T1000 (cell line): Measurements from ENCODE around the gene FKBP6.
"Not testable (repeated sequence)": the region's sequence is repeated elsewhere in the genome, so short reads cannot be mapped to it uniquely, and the experiment has no call there.

ENCODE experiments used
- DNase-seq: peaks from one replicate; lab custom pipeline; 2025; ENCODE audit warnings: mixed read lengths; lab: John Stamatoyannopoulos, UW

The FKBP6 gene

DNA sequence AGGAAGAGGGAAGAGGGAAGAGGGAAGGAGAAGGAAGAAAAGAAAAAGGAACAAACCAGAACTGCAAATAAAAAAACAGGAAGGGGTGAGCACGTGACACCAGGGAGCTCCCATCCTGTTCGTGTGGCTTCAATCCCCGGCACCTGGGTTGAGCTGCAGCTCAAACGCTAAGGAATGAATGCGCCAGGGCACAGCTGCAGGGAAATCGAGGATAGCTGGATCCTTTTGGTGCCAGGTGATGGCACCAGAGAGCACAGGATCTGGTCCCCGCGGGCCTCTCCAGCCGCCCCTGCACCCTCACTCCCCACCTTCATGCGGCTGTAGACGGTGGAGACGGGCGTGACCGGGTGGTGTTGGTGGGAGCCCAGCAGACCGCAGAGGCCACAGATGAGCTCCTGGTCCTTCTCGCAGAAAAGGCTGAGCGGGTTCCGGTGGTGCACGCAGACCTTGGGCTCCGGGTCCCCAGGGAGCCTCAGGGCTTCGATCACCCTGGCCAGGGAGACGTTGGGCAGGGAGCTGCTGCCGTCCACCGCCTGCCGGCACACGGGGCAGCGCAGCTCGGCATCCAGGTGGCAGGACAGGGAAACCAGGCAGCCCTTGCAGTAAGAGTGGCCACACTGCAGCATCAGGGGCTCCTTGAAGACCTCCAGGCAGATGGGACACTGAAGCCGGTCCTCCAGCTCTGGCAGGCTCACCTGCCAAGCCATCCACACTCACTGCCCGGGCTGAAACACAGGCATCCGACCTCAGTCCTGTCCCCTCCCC, 3.7 kb upstream of the FKBP6 start:
- not testable (repeated sequence) for DNase-seq

DNA sequence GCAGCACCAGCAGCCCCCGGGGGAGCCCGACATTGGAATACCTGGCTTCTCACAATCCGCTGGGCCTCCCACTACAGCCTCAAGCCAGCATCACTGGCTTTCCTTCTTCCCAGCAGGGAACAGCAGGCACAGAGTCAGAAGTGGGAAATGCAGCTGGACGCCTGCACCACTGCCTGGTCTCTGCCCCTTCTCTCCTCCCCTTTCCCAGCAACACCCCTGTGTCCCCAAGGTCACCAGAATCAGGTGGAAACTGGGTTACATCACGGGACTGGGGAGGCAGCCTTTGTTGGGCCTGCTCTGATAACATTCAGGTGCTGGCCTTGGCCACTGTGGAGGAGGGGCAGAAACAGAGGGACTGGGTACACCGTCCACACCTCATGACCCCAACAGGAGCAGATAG, 2.5 kb upstream of the FKBP6 start:
- DNase-seq = not testable (repeated sequence)

DNA sequence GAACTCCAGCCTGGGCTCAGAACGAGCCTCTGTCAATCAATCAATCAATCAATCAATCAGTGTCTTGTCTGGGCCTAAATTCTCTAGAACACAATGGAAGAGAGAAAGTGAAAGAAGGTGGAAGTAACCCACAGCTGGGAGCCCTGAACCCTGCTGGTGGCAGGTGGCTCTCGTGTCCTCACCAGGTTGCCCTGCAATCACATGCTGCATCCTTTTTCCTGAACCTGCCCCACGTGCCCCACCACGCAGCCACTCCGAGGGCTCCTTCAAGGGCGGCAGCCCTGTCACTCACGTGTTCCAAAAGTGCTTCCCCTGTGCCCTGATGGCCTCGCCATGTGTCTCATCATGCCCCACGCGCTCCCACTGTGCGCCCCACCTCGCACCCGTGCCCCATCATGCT, 512 bp upstream of the FKBP6 start:
- DNase-seq = not testable (repeated sequence)

DNA sequence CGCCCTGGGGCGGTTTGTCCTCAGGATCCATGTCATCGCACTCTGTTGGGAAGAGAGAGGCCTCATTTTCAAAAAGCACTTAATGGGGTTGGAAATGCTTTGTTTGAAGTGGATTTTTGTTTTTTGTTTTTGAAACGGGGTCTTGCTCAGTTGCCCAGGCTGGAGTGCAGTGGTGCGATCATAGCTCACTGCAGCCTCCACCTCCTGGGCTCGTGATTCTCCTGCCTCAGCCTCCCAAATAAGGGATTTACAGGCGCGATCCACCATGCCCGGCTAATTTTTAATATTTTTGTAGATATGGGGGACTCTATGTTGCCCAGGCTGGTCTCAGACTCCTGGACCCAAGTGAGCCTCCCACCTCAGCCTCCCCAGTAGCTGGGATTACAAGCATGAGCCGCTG, 735 bp downstream of the FKBP6 start:
- no peak for DNase-seq

DNA sequence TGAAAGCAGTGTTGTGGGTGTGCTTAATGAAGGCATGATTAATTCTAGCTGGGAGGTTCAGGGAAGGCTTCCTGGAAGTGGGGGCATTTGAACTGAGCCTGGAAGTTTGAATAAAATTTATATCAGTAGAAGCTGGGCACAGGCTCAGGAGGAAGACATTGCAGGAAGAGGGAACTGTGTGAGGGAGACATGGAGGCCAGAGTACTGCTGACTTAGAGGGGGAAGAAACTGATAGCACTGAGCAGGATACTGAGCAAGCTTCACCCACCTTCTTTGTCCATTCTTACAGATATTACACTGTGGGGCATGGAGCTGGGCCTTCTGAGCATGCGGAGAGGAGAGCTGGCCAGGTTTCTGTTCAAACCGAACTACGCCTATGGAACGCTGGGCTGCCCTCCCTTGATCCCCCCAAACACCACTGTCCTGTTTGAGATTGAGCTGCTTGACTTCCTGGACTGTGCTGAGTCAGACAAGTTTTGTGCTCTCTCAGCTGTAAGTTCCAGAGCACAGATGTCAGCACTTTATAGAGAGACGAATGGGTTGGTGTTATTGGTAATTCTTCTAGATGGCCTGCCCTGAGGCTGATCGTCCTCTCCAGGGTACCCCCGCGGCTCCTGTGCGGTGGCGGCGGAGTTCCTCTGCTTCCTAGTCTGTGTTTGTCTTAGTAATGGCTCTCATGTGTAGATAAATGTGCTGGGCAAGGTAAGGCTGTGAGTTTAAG, 2.1 kb downstream of the FKBP6 start:
- DNase-seq = no peak

DNA sequence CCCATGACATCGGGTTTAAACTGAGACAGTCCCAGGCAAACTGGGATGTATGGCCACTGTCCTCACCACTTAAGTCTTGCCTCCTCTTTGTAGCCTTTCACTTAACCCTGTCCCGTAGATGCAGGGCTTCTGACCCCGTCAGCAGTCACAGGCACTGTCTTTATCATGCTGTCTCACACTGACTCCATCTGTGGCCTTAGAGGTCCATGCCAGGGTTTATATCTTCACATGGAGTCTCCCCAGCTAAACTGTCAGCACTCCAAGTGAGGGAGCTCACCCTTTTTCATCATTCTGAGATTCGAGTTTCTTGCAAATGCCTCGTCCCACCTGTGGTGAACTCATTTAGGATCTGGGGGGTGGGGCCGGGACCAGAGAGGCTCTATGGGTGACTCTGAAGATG, 2.8 kb downstream of the FKBP6 start:
- DNase-seq = no peak

DNA sequence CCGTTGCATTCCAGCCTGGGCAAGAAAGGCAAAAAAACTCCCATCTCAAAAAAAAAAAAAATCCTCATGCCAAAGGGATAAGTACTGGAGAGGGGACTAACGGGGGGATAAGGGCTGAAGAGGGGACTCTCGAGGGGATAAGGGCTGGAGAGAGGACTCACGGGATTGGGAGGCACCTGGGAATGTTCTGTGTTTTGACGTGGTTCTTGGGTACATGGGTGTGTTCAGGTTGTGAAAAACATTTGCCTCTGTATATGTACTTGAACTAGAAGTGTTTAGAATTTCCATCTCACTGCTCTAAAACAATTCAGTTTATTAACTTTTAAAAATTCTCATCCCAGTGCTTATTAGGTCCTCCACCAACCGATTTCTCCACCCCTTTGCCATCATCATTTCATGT, 4.5 kb downstream of the FKBP6 start:
- DNase-seq = no peak

DNA sequence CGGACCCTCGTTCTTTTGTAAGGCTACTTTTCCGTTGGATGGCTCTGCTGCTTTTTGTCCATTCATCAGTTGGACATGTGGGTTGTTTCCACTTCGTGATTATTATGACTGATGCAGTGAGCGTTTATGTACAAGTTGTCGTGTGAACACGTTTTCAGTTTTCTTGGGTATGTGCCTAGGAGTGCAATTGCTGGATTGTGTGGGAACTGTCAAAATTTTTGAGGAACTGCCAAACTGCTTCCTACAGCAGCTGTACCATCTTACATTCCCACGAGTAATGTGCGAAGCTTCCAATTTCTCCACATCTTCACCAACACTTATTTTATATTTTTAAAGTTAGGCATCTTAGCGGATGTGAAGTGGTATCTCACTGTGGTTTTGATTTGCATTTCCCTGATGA, 10.4 kb downstream of the FKBP6 start:
- no peak for DNase-seq

DNA sequence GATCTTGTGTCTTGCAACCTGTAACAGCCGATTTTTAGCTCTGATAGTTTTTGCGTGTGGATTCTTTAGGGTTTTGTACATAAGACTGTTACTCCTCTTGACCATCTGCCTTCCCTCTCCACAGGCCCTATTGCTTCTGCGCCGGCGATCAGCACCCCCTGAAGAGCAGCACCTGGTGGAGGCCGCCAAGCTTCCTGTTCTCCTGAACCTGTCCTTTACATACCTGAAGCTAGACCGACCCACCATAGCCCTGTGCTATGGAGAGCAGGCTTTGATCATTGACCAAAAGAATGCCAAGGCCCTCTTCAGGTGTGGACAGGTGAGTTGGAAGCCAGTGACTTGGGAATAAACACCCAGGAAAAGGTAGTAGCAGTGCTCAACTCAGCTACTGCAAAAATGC, 12.6 kb downstream of the FKBP6 start:
- DNase-seq = no peak

DNA sequence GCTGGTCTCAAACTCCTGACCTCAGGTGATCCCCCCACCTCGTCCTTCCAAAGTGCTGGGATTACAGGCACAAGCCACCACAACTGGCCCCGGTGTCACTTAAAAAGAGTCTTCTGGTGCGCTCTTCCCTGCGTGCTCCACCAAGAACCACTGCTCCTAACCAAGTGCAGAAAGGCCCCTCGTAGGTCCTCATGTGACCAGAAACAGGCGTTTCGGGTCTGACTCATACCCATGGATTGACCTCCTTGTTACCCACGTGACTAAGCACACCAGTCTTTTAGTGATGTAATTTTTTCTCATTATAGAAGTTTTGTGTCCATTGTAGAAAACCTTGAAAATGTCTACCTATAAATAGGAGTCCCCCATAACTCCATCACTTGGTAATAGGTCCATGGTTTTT, 13.9 kb downstream of the FKBP6 start:
- DNase-seq = no peak

DNA sequence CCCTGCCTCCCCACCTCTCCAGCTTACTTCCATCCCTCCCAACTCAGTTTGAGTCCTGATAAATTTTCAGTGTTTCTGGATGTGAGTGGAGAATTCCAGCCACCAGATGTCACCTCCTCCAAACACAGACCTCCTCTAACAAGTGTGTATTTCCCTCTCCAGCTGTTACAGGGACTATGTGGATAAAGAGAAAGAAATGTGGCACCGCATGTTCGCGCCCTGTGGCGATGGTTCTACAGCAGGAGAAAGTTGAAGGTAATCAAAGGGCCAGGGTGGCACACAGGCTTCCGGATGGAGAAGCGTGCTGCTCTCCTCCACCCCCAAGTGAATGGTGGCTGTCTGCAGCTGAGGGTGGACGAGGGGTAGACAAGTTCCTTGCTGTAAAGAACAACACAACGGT, 14.7 kb downstream of the FKBP6 start:
- DNase-seq = no peak

DNA sequence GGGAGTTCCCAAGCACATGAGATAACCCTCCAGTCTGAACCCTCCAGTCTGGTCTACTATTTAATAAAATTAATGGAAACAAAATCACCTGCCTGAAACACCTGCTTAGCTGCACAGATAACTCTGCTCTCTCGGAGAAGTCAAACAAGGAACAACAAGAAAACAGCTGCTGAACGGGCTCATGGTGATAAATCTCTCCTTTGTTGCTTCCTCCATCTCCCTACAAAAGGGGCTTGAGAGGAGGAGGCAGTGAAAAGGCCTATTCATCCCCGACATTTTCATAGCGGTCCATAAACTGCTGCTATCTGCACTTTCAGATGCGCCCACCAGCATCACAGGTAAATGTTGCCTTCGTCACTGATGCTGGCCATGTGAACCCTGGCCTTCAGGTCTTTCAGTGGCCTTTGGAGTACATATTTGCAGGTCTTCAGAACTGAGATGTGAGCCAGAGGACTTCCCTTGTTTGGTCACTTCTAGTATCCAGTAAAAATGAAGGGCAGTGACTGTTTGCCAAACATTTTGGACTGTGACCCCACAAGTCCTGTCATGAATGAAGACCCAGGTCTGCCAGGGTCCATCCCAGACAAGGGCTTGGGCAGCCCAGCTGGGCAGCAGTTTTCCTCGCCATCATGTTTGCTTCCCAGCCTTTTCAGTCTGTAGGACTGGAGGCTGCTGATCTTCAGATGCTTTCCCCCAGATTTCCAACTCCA, 15.9 kb downstream of the FKBP6 start:
- DNase-seq = no peak

DNA sequence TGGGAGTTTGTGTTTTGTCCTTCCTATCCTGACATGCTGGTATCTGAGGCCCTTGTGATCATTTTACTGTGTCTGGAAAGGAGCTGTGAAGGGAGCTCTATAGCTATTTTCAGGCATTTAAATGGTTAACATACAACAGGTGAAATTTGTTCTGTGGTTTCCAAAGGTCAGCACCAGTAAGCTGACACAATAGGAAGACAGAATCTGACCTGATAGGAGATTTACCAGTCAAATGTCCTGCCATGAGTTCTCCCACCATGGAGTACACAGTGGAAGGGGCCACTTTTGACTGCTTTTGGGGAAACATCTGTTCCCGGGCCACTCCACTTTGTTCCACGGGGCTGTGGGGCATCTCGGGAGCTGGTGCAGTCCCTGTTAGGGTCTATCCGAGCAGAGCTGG, 17.6 kb downstream of the FKBP6 start:
- no peak for DNase-seq

DNA sequence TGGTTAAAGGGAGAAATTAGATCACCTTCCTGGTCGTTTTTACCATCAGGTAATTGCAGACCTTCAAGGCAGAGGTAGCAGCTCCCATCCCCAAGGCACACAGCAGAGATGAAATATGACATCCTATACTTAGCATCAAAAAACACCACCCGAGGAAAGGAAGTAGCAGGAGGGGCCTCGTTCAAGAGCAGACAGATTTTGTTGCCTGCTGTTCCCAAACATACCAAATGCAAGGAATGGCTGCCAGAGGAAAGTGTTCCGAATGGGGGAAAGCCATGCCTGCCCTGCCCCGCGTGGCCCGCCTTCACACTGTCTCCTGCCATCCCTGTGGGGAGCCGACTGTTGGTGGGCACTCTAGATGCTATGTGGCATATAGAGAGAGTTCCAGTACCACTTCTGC, 18.0 kb downstream of the FKBP6 start:
- no peak for DNase-seq

DNA sequence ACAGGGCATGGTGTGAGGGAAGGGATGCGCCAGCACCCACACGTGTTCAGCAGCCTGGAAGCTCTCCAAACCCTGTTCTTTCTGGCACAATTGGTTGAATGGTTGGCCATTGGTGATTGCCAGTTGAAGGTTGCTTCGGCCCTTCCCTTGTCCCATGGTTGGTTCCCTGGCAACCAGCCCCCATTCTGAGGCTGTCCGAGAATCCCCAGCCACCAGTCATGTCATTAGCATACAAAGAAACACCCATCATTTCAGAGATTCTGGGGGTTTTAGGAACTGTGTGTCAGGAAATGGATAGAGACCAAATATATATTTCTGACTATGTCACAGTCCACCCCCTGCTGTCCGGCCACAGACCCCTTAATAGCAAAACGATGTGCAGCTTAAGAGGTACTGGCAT, 21.8 kb downstream of the FKBP6 start:
- no peak for DNase-seq

DNA sequence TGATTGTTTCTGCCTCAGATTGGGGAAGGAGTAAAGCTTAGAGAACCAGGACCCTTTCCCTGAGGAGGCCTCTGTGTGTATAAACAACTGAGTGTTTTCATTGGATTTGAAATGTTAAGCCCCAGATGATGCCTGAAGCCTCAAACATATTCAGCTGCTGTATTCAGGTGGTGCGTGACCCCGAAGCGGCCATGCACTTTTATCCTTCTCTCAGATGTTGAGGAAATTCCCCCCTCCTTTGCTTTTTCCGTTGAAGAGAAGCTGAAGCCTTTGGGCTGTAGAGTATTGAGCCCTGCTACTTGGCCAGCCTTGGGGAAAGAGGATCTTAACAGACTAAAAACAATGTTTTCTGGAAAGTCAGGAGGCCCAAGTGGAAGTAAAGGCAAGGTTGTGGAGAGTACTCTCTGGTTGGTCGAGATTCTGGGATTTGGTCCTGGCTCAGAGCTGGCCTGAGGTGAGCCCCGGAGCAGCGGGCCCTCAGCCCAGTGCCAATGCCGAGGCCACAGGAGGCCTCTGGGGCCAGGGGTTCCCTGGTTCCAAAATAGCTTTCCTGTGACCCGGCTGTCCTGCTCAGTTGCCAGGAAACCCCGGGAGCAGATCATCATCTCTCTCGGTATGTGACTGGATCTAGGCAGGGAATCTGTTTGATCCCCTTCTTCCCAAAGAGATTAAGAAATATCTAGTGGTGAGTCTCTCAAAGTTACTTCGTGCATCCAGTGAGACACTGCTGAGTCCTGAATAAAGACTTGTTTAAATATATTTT, 22.5 kb downstream of the FKBP6 start:
- no peak for DNase-seq

DNA sequence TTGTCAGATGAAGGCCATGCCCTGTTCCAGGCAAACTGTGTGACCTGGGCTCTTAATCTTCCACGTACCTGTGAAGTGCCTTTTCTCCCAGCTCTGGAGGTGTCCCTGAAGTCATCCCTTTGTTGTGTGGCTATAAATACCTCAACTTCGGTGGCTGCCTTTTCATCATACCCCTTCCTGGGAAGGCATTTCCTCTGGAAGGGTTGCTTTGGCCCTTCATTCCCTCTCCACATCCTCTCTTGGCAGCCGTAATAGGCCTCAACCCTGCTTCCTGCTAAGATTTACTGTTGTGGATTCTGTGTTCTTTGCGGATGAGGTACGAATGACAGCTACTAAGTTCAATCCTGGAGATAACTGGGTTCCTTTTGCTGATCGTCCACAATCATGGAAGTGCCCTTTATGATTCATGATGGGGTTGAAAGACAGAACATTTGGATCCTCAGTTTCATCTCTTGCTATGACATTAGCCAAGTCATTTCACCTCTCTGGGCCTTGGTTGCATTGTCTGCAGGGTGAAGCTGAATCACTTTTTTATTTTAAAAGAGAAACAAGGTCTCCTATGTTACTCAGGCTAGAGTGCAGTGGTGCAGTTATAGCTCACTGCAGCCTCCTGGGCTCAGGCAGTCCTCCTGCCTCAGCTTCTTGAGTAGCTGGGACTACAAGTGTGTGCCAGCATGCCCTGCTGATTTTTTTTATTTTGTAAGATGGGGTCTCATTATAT, 23.6 kb downstream of the FKBP6 start:
- no peak for DNase-seq

DNA sequence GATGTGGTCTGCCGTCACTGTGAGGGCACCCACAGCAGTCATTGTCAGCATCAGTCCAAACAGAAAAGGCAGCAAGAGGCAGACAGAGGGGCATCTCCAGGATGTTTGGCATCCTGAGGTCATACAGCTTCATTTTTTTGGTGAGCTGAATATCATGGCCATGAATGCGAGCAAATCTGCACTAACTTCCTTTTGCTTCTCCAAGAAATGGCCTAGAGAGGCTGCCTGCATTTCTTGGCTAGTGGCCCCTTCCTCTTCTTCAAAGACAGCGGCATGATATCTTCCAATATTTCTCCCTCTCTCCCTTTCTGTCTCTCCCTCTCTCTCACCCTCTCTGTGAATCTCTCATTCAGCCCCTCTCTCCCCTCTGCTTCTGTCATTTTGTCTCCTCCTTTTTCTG, 24.8 kb downstream of the FKBP6 start:
- no peak for DNase-seq

DNA sequence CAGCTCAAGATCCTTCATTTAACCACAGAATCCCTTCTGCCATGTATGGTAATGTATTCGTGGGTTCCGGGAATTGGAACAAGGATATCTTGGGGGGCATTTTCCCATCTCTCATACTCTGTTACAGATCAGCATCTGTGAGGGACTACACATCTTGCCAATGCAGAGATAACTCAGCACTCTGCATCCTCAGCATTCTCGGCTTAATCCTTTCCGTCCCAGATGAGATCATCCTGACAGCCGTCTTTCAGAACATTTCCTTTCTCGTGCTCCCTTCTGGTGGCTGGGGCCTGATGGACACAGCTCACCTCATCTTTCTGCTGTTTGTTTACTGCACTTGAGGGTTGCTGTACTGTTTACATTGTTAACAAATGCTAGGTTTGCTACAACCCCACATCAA, 25.3 kb downstream of the FKBP6 start:
- no peak for DNase-seq

DNA sequence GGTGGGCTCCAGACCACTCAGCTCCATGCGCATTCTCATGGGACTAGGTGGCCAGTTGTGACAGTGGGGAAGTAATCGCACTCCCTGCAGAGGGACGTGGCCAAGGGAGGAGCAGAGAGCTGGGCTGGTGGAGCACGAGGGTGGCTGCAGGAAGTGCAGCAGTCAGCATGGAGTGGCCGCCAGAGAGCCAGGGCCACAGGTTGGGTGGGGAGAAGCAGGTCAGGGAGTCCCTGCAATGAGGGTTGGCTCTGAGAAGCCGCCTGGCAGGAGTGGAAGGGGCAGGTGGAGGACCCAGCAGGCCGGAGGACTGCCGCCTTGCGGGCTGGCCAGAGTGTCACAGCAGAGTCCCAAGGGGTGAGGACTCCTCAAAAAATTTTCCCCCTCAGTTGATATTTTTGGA, 26.2 kb downstream of the FKBP6 start:
- no peak for DNase-seq

DNA sequence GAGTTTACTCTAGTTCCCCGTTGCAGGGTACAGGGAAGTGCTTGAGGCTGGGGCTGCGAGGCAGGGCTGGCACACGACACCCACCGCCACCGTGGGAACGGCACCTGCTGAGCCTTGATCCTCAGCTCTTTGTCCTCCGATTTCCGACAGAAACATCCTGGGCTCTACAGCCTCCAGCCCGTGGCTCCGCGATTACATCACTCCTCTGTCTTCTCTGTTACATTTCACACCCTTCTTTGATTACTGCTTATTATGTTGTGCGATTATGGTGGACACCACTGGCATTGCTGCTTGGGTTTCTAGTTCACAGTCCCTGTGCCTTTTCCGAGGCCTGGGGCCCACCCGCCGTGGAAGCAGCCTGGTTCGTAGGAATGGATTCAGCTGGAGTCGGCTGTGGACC, 26.9 kb downstream of the FKBP6 start:
- no peak for DNase-seq

DNA sequence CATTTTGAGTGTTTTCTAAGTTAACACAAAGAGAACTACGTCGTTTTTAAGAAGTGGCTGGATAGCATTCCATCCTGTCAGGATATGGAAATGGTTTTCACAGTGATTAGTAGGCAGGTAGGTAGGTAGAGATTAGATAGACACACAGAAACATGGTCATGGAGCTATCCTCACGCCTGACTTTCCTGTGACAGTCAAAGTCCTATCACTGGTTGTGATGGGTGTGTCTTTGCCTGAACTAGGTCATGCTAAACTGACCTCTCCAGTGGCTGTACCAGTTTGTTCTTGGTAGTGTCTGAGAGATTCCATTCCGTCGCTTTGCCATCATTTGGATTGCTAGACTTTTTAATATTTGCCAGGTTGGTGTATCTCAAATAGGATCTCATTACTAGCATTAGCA, 28.2 kb downstream of the FKBP6 start:
- DNase-seq = no peak
